Activated gamma-delta T cell treated with Interleukin-2 at 50 U/mL for 16 hours (primary cell): ENCODE results near the gene NKD2.

Experiments
- DNase-seq: peaks from one replicate; pipeline ENCODE4 v3.0.0-alpha.2; 2020

Gene NKD2

DNA sequence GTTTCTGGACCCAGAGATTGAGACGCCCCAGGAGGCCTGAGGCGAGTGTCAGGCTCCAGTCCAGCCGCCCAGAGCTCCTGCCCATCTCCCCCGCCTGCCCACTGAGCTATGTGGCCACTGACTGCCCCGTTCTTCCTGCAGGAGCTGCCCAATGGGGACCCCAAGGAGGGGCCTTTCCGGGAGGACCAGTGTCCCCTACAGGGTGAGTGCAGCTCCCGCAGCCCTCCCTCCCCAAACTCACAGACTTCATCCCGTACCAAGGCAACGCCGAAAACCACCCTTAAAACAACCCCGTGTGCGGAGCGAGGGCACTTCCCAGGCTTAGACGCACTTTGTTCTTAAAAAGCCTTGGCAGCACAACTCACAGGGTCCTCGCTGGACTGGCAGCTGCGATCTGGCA is 23.4 kb downstream of the NKD2 start:
- no peak for DNase-seq

DNA sequence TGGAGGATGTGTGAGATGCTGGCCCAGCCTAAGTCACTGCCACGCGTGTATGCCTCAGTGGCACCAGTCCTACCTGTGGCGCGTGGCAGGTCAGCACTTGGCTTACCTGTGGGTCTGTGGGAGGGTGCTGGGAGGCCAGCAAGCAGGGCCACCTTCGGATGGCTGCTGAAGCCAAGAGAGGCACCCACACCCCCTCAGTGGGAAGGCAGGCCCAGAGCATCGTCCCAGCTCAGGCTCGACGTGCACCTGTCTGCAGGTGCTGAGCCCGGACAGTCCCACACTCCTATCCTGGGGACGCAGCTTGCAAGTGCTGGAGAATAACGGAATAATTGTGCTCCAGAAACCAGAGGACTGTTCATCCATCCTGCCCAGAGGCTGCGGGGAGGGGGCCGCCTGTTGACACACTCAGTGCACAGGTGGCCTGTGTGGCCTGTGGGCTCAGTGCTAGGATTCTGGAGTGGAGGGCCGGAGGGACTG is 24.0 kb downstream of the NKD2 start:
- DNase-seq: no peak

DNA sequence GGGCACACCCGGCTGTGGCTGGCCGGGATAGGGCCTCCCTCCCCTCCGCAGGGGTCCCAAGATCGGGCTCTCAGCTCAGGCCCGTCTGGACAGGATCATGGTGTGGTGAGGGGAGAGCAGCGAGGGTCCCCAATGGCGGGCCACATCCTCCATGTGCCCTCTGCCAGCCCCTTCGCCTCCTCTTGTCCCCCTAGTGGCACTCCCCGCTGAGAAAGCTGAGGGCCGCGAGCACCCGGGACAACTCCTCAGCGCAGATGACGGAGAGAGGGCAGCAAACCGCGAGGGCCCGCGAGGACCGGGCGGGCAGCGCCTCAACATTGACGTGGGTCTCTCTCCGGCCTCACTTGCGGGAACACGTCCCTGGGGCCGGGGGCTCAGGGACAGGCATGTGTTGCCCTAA is 24.6 kb downstream of the NKD2 start:
- DNase-seq: no peak

DNA sequence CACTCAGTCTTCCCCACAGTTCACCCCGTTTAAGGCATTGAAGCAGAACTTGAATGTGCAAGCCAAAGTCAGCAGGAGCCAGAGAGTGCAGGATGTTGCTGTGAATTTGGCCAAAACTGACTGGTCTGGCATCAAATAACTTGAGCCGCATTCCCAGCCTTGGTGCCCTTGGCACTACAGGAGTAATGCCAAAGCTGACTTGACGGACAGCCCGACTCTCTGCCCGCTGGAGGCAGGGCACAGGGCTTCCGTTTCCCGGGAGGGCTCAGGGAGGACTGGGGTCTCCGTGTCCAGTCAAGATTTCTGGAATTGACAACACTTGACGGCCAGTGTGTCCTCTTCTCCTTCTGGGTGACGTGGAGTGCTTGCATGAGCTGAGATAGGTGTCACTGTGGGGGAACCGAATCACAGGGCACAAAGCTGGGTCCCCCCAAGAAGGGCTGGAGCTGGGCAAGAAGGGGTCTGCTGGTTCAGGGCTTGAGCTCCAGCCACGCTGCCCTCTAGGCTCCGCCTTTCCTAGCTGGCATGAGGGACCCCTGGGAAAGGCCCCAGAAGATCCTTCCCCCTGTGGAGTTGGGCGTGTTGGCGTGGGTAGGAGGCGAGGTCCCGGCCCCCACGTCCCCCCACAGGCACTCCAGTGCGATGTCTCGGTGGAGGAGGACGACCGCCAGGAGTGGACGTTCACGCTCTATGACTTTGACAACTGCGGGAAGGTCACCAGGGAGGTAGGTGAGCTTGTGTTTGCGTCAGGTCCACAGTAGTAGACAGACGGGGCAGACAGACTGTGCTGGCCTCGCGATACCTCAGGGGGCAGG is 25.2 kb downstream of the NKD2 start:
- DNase-seq: no peak

- no peak for DNase-seq
These were observed 25.9 kb downstream of the NKD2 start for GRCh38 chr5:1034421-1034905.

DNA sequence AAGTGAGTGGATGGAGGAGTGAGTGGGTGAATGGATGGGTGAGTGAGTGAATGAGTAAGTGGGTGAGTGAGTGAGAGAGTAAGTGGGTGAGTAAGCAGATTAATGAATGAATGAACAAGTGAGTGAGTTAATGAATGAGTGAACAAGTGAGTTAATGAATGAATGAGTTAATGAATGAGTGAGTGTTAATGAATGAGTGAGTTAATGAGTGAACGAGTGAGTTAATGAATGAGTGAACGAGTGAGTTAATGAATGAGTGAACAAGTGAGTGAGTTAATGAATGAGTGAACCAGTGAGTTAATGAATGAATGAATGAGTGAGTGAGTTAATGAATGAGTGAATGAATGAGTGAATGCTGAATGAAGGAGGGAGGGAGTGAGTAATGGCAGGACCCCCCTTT is 26.4 kb downstream of the NKD2 start:
- DNase-seq: no peak

DNA sequence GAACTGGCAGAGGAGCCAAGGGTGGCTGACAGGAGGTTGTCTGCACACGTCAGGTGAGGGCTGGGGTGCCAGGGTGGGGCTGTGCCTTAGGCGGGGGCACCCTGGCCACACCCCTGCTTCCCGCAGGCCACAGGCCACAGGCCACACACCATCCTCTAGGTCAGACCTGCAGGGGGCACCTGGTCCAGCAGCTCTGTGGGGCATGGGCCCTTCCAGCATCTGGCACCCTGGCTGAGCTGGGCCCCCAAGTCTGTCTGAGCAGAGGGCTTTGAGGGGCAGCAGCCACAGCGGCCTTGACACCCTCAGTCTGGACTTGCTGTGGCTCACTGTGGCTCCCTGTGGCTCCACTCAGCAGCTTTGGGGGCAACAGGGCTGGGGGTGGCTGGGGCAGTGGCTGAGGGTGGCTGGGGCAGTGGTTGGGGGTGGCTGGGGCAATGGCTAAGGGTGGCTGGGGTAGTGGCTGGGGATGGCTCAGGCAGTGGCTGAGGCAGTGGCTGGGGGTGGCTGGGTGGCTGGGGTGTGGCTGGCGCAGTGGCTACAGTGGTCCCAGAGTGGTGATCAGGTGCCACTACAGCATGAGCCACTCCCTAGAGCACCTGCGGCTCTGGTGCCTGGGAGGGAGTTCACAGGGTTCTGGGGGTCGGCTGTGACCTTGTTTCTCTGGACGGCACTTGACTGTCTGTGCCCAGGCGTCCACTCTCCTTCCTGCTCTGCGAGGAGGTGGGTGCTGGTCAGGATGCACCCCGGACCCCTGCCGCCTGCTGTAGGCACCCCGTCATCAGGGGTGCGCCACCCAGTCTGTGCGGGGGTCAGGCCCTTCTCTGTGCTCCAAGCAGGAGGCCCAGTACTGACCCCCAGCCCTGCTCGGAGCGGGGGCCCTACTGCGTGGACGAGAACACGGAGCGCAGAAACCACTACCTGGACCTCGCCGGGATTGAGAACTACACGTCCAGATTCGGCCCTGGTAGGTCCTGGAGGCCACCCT is 27.1 kb downstream of the NKD2 start:
- no peak for DNase-seq

GRCh38 chr5:1036504-1037122 is 28.0 kb downstream of the NKD2 start:
- no peak for DNase-seq

DNA sequence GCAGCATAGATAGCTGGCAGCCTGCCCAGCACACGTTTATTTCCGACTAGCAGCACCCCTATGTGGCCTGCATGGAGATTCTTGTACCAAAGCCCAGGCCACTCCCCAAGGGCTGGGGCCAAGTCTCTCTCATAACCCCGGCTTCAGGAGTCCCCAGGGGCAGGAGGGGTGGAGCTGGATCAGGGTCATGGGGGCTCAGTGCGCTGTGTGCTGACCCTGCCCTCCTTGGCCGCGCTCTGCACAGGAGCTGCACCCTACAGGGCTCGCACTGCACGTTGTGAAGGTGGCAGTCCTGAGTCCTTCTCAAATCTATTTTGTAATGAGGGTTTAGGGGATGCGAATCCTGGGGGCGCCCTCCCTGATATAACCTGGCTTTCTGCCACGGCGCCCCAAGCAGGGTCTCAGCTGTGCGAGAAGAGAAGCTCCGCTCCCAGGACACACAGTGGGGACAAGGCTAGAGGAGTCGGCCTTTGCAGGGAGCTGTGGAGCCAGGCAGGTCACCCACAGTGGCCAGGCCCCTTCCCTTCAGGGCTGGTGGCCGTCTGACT is 28.6 kb downstream of the NKD2 start:
- DNase-seq: no peak

GRCh38 chr5:1037671-1038416 is 29.2 kb downstream of the NKD2 start:
- no peak for DNase-seq

- DNase-seq: no peak
These were observed 30.0 kb downstream of the NKD2 start for GRCh38 chr5:1038417-1039209.

DNA sequence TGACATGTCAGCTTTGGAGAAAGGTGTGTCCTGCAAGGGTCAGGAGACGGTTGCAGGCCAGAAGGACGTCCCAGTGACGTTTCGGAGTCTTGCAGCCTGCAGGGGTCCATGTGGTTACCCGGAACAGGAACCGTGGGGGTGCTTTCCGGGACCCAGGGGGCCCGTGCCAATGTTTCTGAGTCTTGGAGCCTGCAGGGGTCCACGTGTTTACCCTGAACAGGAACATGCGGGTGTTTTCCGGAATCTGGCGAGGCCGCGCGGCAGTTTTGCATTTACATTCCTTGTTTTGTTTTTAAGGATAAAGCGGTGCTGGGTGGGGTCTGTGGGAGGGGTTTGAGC is 30.6 kb downstream of the NKD2 start:
- DNase-seq: no peak

- no peak for DNase-seq
These were observed 31.2 kb downstream of the NKD2 start for GRCh38 chr5:1039706-1040260.

GRCh38 chr5:1040571-1040970 is 32.0 kb downstream of the NKD2 start:
- DNase-seq: no peak

DNA sequence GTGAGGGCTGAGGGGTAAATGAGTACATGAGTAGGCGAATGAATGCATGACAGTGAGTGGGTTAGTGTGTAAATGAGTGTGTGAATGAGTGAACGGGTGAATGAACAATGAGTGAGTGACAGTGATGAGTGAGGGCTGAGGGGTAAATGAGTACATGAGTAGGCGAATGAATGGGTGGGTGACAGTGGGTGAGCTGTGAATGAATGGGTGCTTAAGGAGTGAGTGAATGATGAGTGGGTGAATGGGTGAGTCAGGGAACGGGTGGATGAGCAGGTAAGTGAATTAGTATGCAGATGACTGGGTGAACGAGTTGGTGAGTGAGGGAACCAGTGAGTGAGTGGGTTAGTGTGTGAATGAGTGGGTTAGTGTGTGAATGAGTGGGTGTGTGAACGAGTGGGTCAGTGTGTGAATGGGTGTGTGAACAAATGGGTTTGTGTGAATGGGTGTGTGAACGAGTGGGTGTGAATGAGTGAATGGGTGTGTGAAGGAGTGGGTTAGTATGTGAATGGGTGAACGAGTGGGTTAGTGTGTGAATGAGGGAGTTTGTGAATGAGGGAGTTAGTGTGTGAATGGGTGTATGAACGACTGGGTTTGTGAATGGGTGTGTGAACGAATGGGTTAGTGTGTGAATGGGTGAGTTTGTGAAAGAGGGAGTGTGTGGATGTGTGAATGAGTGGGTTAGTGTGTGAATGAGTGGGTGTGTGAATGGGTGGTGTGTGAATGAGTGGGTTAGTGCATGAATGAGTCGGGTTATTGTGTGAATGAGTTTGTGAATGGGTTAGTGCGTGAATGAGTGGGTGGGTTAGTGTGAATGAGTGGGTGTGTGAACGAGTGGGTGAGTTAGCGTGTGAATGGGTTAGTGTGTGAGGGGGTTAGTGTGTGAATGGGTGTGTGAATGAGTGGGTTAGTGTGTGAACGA is 32.9 kb downstream of the NKD2 start:
- DNase-seq: no peak

GRCh38 chr5:1042626-1043025 is 34.0 kb downstream of the NKD2 start:
- no peak for DNase-seq

GRCh38 chr5:1043327-1043726 is 34.7 kb downstream of the NKD2 start:
- no peak for DNase-seq

DNA sequence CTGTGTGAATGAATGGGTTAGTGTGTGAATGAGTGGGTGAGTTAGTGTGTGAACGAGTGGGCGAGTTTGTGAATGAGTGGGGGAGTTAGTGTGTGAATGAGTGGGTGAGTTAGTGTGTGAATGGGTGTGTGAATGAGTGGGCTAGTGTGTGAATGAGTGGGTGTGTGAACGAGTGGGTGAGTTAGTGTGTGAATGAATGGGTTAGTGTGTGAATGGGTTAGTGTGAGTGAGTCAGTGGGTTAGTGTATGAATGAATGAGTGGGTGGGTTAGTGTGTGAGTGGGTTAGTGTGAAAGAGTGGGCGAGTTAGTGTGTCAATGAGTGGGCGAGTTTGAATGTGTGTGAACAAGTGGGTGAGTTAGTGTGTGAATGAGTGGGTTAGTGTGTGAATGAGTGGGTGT is 35.5 kb downstream of the NKD2 start:
- DNase-seq: no peak

DNA sequence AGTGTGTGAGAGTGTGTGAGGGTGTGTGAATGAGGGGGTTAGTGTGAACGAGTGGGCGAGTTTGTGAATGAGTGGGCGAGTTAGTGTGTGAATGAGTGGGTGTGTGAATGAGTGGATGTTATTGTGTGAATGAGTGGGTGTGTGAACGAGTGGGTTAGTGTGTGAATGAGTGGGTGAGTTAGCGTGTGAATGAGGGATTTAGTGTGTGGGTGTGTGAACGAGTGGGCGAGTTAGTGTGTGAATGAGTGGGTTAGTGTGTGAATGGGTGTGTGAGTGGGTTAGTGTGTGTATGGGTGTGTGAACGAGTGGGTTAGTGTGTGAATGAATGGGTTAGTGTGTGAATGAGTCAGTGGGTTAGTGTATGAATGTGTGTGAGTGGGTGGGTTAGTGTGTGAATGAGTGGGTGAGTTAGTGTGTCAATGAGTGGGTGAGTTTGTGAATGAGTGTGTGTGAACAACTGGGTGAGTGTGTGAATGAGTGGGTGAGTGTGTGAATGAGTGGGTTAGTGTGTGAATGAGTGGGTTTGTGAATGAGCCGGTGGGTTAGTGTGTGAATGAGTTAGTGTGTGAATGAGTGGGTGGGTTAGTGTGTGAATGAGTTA is 37.5 kb downstream of the NKD2 start:
- DNase-seq: no peak
